Stimulated activated CD4-positive, alpha-beta T cell treated with anti-CD3 and anti-CD28 coated beads, Interleukin-4, amount 100 ng/mL, for 24 hours (primary cell): Measurements from ENCODE around the gene DSE.

ENCODE experiments used
- DNase-seq: peaks from one replicate; pipeline ENCODE4 v3.0.0-alpha.2; 2020

Gene DSE

DNA sequence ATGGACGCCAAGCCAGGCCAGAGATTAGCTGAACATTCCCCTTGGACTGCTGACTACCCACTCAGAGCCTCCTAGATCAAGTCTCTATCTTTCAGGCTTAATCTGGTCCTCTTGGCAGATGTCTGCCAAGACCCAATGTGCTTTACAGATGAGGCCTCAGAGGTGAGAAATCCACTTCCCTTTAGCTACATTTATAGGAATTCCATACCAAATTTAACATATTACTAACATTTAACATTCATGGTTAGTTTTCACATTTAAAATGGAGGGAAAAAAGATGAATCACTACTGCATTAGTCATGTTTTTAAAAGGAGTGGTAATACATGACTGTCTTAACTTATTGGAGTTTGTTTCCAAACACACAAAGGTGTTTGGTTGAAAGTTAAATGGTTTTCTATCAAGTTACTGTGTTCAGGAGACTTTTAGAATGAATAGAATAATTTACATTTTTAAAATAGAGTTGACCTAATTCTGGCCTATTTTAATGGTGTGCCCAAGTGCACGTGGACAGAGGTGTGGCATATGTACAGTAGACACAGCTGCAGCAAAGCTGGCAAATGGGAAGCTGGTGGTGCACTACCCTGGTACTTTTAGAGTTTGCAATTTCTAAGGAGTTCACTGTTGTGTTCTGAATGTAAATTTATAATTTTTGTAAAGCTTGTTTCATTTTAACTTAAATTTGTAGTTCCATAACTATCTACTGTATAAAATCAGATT, 48.5 kb downstream of the DSE start:
- DNase-seq, result no peak

DNA sequence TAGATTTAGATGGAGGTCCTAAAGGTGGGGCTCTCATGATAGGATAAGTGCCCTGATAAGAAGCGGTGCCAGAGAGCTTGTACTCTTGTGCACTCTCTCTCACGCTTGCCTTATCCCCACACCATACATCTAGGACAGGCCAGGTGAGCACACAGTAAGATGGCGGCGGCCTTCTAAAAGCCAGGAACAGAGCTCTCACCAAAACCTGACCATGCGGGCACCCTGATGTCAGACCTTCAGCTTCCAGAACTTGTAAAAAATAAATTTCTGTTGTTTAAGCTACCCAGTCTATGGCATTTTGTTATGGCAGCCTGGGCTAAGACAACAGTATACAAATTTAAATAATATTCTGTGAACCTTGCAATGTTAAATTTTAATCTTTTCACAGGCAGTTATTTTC, 49.6 kb downstream of the DSE start:
- DNase-seq, result no peak

DNA sequence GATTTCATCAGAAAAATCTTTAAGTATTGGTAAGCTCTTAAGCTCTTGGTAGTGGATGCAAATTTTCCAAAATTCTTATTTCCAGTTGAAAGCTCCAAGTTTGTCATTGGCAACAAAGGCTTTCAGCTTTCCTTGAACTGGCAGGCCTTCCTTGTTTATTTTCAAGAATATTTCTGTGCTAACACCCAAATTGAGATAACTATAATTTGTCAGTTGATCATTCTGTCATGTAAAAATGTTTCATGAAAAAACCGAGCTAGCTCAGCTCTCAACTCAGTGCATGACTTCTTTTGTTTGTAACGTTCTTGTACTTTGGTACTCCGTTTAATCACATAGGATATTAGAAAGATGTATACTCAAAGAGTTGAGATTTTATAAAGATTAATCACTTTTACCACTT, 51.5 kb downstream of the DSE start:
- DNase-seq, result no peak

DNA sequence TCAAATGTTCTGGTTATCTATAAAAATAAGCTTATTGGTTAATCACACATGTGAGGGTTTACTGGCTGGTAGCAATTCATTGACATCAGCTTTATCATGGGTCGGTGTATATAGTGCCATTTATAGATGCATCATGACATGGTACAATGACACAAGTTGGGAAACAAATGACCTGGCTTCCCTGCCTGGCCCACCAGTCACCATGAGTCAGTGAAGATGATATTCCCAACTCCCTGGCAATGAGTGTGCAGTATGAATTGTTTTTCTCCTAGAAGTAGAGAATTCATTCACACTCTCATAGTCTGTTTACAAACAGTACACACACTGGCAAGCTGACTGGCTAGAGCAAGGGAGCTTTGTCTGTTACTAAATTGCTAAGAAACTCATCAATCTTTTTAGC, 53.3 kb downstream of the DSE start:
- no peak for DNase-seq

DNA sequence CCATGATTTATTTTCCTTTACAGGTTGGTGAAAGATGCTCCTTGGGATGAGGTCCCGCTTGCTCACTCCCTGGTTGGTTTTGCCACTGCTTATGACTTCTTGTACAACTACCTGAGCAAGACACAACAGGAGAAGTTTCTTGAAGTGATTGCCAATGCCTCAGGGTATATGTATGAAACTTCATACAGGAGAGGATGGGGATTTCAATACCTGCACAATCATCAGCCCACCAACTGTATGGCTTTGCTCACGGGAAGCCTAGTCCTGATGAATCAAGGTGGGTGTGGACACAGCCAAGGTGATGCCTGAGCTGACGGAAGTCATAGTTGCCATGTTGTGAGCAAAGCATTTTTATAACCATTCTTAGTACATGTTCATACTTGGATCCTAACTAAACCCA, 55.8 kb downstream of the DSE start:
- DNase-seq, result no peak

DNA sequence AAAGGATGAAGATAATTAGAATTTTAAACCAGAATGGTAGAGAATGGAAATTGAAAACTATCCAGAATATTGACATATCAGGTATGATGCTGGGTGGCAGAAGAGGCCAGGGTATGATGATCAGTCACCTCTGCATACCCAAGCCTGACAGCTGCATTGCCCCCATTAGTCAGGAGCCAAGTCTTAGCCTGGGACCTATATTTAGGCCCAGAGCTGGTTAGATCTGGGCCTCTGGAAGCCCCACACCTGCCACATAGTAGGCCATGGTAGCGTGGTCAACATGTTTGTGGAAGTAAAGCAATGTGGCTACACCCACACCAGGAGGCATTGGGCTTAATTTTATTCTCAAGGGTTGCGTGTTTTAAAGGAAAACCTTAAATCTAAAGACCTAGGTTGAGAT, 58.4 kb downstream of the DSE start:
- DNase-seq, result no peak

DNA sequence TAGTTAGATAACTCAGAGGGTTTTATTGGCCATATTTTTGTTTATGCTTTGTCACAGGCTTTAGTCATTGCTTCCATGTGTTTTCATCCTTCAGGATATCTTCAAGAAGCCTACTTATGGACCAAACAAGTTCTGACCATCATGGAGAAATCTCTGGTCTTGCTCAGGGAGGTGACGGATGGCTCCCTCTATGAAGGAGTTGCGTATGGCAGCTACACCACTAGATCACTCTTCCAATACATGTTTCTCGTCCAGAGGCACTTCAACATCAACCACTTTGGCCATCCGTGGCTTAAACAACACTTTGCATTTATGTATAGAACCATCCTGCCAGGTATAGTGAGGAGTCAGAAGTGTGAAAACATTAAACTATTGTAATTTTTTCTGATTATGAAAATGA, 60.1 kb downstream of the DSE start:
- no peak for DNase-seq

DNA sequence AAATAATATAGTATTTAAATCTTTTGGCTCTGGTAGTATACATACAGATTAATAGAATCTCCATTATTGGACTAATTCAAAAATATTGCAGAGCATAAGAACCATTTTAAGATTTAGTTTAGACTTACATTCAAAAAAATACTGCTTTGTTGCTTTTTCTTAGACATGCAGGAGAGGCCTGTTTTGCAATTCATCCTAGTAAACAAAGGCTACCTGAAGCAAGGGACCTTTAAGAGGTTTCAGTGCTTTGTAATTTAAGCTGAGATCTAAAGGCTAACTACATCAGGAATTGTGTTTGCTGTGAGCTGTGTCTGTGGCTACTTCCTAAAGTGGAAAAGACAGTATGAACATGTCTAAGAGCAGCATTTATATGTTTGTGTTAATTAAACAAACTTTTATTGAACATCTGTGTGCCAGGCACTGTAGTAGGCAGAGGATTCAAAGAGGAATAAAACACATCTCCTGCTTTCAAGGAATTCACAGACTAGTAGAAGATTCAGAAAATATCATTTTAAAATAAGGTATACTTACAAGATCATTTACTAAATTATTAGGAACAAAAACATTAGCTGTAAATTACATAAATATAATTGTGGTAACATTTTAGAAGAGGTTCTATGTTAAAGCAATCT, 61.3 kb downstream of the DSE start:
- no peak for DNase-seq

DNA sequence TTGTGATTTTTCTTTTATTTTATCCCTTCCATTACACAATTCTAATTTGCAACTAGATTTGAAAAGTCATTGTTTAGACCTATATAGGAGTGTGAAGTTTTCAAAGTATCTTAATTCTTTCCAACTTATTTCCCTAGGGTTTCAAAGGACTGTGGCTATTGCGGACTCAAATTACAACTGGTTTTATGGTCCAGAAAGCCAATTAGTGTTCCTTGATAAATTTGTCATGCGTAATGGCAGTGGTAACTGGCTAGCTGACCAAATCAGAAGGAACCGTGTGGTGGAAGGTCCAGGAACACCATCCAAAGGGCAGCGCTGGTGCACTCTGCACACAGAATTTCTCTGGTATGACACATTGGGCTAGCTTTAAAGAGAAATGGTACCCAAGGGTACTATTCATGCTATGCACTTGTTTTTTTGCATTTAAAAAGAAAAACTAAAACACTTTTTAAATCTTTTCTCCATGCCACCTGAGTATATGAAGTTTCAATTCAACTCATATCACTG, 62.5 kb downstream of the DSE start:
- DNase-seq, result no peak

DNA sequence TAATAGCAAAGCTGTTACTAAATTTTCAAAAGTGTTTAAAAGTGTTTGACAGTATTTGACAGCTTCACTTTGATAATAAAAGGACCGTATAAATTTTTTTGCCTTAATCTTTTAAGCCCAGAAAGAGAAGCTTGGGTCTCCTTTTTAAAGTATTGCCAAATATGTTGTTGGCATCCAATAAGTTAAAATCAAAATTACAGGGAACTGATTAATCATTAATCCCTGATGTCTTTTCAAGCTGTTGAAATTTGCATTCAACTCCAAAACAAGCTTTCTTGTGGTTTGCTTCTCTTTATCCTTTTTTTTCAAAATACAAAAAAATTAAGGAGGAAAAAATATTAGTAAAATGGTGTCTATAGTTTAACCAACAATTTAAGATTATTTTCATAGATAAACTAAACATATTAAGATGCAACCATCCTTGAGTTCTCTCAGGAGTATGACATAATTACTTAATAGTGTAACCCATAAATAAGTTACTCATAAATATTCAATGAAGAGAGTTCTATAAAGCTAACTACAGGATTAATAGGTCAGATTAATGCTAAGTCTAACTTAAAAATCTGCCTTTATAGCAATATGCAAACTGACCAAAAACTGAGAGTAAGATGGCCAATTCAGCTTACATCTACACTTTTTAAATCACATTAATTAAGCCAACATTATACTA, 63.4 kb downstream of the DSE start:
- no peak for DNase-seq

DNA sequence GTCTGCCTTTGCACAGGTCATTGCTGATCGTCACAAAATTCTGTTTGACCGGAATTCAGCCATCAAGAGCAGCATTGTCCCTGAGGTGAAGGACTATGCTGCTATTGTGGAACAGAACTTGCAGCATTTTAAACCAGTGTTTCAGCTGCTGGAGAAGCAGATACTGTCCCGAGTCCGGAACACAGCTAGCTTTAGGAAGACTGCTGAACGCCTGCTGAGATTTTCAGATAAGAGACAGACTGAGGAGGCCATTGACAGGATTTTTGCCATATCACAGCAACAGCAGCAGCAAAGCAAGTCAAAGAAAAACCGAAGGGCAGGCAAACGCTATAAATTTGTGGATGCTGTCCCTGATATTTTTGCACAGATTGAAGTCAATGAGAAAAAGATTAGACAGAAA, 65.8 kb downstream of the DSE start:
- no peak for DNase-seq

DNA sequence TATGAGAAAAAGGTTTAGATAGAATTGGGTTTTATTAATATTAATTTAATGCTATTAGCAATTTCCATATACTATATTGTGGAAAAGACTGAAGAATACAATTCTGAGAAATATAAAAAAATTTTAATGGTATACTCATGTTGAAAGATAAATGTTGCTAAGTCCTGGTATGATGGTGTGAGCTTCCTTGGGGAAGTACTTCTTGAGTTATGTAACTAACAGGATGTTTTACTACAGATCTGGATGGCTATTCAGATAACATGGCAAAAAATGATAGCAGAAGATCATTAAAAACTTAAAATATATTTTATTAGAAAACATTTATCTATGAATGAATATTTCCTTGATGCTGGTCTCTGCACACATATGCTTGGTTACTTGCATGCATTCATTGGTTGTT, 66.9 kb downstream of the DSE start:
- DNase-seq, result no peak

DNA sequence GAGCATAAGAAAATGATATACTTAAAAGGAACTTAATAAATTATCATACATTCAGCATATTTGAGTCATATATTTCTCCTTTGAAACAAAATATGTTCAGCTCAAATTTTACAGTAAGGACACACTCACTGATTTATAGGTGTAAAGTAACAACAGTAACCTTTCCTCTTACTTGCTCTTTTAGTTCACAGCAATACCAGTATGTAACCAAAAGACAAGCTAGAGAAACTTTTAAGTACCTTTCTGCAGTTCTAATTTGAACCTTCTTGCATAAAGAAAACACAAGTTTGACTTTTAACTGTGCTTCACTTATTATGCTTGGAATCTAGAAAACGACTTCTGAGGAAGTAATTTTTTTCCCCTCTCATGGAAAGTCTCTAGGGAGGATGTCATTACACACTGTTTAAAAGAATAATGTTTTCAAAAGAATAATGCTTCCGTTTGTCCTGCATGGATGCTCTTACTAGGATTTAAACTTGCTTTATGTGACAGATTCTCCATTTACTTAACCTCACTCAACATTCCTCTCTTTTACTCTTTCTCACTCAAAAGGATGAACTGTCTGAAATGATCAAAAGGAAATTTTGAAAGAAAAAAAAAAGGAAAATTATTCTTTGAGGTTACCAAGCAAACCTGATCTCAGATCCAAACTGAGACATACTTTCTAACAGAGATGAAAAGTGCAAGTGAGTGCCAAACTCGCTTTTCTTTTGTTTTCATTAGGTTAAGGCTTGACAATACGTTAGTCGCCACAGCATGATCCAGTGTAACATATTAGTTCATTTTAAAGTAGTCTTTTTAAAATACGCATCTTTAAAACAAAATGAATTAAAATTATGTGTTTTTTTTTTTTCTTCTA, 68.1 kb downstream of the DSE start:
- no peak for DNase-seq

DNA sequence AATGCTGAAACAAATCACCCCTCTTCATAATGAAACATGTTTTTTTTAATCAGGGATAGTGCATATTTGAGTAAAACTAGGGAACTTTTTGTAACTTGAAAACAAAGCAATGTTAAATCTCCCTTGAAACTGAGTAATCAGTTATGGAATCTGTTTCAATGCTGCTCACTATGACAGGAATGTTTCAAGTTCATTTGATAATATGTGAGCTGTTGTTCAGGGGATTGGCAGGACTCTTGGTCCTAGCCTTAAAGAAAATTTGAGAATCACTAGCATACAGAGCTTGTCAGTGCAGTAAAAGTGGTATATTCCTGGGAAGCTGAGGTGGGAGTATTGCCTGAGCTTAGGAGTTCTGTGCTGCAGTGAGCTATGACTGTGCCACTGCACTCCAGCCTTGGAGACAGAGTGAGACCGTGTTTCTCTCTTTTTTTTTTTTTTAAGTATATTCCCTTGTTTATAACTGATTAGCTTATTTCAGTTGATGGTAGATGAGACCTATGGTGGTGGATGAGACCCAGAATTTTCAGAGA, 68.8 kb downstream of the DSE start:
- DNase-seq, result no peak

DNA sequence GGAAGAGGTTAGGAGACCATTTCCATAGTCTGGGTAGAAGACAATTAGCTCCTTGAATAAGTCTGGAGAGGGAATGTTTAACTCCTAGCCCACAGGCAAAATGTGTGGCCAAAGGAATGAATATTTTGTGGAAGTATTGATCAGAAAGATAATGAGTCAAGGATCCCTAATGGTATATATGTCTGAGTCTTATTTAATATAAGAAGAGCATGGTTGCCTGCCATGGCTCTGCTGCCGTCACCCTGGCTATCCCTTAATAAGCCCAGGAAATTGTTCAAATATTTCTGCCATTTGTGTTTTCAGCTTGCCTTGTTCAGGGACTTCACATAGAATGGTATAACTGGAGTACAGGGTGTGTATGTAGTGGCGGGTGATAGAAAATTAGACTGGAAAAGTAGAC, 72.4 kb downstream of the DSE start:
- DNase-seq, result no peak

DNA sequence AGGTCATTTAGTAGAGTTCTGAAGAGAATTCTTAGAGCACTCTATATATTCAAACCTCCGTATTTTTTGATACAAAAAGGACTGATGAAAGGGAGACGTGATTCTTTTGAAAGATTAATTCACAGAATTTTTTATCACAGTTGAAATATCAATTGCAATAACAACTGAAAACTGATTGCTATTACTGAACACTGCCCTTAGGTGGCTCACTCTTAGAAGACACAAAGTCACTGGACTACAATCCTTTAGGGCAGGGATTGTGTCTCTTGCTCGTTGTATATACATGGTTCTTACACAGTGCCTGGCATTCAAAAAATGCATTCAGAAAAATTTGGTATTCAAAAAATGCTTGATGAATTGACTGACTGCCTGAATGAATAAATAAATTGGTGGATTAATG, 73.3 kb downstream of the DSE start:
- no peak for DNase-seq

DNA sequence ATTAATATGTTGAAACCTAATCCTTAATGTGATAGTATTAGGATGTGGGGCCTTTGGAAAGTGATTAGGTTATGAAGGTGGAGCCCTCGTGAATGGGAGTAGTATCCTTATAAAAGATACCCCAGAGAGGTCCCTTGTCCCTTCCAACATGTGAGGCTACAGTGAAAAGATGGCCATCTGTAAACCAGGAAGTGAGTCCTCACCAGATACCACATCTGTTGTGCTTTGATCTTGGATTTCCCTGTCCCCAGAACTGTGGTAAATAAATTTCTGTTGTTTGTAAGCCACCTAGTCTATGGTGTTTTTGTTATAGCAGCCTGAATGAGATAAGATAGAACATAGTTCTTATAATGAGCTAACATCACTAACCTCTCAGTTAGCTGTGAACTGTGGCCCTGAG, 73.8 kb downstream of the DSE start:
- no peak for DNase-seq

DNA sequence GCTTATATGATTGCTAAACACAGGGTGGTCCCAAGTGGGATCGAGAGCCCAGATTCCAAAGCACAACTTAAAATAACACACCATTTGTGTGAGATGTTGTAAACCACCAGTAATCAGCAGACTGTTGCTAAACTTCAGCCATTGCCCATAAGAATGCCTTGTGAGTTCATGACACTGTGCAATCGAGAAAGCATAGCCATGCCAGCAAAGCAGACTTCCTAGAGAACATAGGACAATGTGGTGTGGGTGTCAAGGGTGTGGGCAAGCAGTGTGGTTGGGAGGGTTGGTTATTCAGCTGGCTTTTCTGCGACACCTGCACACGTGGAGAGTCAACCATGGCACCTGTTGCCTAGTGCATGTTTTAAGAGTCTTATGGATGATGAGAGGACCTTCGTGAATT, 74.4 kb downstream of the DSE start:
- DNase-seq, result no peak

DNA sequence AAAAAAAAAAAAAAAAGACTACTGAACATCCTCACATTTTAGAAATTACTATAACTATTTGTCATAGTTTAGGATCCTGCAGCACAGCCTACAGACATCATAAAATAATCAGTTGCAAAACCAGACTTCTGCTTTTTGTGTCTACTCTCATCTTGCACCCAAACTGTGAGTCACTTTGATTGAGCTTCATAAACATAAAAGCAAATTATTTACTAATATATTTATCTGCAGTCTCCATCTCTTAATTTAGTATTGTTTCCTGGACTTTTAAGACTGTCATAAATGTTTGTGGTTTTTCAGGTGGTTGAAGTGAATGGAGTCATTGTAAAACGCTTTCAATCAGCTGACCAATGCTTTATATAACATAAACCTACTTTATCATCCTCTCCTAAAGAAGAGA, 75.7 kb downstream of the DSE start:
- no peak for DNase-seq

DNA sequence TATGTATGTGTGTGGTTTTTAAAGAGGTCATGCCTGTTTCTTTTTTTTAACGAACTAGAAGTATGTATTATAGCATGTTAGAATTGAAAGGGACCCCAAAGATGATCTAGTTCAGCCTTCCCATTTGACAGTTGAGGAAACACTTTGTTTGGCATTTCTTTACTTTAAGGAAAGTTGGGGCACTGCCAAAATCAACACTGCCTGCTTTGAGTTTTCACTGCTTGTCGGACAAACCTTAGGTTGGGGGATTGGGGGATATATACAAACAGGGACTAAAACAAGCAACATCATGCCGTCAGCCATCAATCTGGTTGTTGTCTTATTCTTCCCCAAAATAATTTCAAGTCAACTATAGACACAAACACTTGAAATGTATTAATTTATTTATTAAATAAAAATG, 76.3 kb downstream of the DSE start:
- DNase-seq, result no peak

DNA sequence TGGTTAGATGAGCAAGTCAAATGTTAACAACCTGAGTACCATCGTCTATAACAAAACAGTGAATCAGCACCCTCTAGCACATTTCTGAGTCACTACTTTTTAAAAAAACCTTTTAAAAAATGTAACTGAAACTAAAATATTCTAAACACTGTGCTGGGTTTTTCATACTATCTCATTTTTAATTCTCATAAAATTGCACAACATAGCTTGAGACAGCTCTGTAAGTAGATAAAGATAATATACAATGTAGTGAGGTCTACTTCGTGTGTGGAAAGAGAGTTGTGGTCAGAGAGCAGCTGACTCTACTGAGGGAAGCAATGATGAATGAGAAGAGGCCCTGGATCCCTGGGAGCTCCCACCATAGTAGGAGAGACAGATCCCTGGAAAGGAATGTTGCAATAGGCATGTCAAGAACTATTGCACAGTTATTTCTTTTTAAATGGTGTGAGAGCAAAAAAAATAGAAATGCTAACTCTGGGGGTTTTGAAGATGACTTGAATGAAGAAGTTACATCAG, 76.8 kb downstream of the DSE start:
- no peak for DNase-seq

DNA sequence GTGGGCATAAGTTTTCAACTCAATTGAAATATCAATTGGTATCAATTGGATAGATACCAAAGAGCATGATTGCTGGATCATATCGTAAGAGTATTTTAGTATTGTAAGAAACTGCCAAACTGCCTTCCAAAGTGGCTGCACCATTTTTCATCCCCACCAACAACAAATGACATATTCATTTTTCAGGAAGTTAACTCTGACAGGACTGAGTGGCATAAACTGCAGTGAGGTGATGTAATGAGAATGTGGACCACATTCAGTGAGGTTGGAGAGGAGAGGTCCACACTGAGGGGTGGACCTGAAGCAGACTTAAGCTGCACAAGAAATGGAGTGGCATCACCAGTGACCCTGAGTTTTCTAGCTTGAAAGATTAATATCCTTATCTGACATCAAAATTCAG, 78.8 kb downstream of the DSE start:
- no peak for DNase-seq

DNA sequence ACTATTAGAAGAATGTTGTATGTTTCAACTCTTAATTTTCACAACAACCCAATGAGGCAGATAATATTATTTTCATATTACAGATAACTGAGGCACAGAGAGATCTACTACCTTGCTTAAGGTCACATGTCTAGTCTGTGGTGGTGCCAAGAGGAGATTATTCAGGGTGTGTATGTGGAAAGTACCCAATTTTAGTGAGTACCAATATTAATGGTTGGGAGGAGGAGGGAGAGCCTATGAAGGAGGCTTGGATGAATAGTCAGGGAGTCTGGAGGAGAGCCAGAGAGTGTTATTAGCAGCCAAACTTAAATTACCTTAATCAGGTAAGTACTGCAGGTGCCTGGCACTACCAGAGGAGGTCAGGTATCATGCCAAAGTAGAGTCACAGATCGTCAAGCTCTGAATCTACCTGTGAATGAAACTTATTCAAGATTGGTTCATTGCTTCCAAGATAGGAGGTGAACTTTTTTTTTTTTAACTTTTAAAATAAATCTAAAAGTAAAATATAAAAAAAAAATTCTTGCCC, 79.5 kb downstream of the DSE start:
- no peak for DNase-seq
